CD4-positive, alpha-beta memory T cell (primary cell): ENCODE measurements around the gene PDE4B. TPM values are rescaled to one million over a fixed set of nuclear protein-coding genes. Genes with fewer than 3 reads are reported as not detected.

Source experiments
- CTCF ChIA-PET: fragments of 350-600 bp; sonication (Branson Sonifier 250); formaldehyde crosslinking; loops from one replicate; lab custom pipeline; 2021; ENCODE audit warnings: inconsistent platforms; ENCODE audit not compliant: partially characterized antibody; lab: Charles Lee
- POLR2A ChIA-PET: fragments of 350-600 bp; sonication (Branson Sonifier 250); formaldehyde crosslinking; loops from one replicate; lab custom pipeline; 2021; ENCODE audit not compliant: partially characterized antibody; lab: Charles Lee
- DNase-seq, 5 donors: peaks; one replicate each; pipeline versions ENCODE4 v3.0.0 to v3.0.0-alpha.2; 2020 to 2022; ENCODE audit warnings: mixed read lengths in 1 of 5
- H3K27ac ChIP-seq: one replicate; pipeline ENCODE4 v1.7.0; 2013; ENCODE audit warnings: low read depth, low read length
- H3K27me3 ChIP-seq: 2 replicates; pipeline ENCODE4 v1.7.0; 2013; ENCODE audit warnings: mild to moderate bottlenecking, low read length, moderate library complexity; ENCODE audit not compliant: insufficient read depth
- H3K36me3 ChIP-seq: 2 replicates; pipeline ENCODE4 v1.7.0; 2013; ENCODE audit warnings: mild to moderate bottlenecking, low read length, moderate library complexity; ENCODE audit not compliant: insufficient read depth
- H3K4me1 ChIP-seq: 2 replicates; pipeline ENCODE4 v1.7.0; 2013; ENCODE audit warnings: mild to moderate bottlenecking, low read length, moderate library complexity; ENCODE audit not compliant: insufficient read depth
- H3K4me3 ChIP-seq, 2 donors: one replicate each; pipeline ENCODE4 v1.7.0; 2013; ENCODE audit warnings: low read length in 2 of 2, mild to moderate bottlenecking in 1 of 2
- H3K9me3 ChIP-seq, 2 donors: one replicate each; pipeline ENCODE4 v1.7.0; 2013; ENCODE audit warnings: low read length in 2 of 2, control low read depth in 1 of 2; ENCODE audit not compliant: control insufficient read depth in 1 of 2
- H3K27ac Mint-ChIP-seq, 7 donors: one replicate each; pipeline ENCODE4 v1.8.0; 2020 to 2021; ENCODE audit warnings: mixed read lengths in 7 of 7, mild to moderate bottlenecking in 6 of 7, inconsistent platforms in 3 of 7, moderate library complexity in 3 of 7
- H3K27me3 Mint-ChIP-seq, 2 donors: one replicate each; pipeline ENCODE4 v1.8.0; 2020 to 2021; ENCODE audit warnings: mixed read lengths in 2 of 2
- H3K36me3 Mint-ChIP-seq, 2 donors: one replicate each; pipeline ENCODE4 v1.8.0; 2020 to 2021; ENCODE audit warnings: mixed read lengths in 2 of 2, inconsistent platforms in 1 of 2, mild to moderate bottlenecking in 1 of 2
- H3K4me1 Mint-ChIP-seq, 4 donors: one replicate each; pipeline ENCODE4 v1.8.0; 2020 to 2021; ENCODE audit warnings: mixed read lengths in 4 of 4, mild to moderate bottlenecking in 1 of 4
- H3K4me3 Mint-ChIP-seq, 8 donors: one replicate each; pipeline ENCODE4 v1.8.0; 2020 to 2021; ENCODE audit warnings: mixed read lengths in 8 of 8, mild to moderate bottlenecking in 7 of 8, moderate library complexity in 6 of 8, inconsistent platforms in 3 of 8
- H3K9me3 Mint-ChIP-seq, 8 donors: one replicate each; pipeline ENCODE4 v1.8.0; 2020 to 2021; ENCODE audit warnings: mixed read lengths in 8 of 8, mild to moderate bottlenecking in 5 of 8, inconsistent platforms in 3 of 8, moderate library complexity in 1 of 8
- intact Hi-C: fragments of 100-400 bp; cut with micrococcal nuclease; formaldehyde crosslinking; loops from one replicate; pipeline ENCODE4 v1.15.1; 2023
- polyA plus RNA-seq, 2 donors: library from polyadenylated mRNA; unstranded; fragments of 300-500 nt; fragmentation: Illumina TruSeq; gene quantifications; one replicate each; pipeline ENCODE4 v1.2.3, GENCODE V29; 2021
- total RNA-seq, 2 experiments: library from RNA; stranded (reverse); gene quantifications; one replicate each; pipeline ENCODE4 v1.2.3, GENCODE V29; 2021

PDE4B gene
- total and polyA plus RNA-seq, 4 experiments from 2014 or later: 33.8 to 116 (median 40.7) TPM

- H3K4me1 ChIP-seq: peaks cover 98% of the 10 kb centered on the region
- CTCF ChIA-PET: interaction anchor here (2.2 to 13.5 kb wide), 3 partner anchors 13 to 96 kb away, joined by 8 to 140 read pairs (median 29); no protein-coding TSS in a partner anchor
- intact Hi-C loops: no loop called here
Measured at GRCh38 chr1:66348776-66349175, 556.1 kb downstream of the PDE4B start.

DNA sequence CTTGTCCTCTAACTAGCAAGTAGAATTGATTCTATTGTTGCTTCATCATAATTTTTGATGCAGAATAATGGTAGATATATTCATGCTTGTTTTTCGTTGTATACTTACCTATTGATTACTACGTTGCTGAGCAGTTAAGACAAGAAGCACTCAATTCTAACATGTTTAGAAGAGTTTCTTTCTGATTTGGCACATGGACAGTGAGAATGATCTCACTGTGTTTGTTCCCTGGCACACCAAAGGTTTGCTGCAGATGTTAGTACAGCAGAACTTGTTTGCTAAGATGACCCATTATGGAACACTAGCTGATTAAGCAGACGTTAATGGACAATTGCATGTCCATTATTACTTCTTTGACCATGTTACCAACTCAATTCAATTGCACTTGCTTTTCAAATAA lies 556.5 kb downstream of the PDE4B start:
- CTCF ChIA-PET: interaction anchor here (1.9 to 13.5 kb wide), 5 partner anchors 13 to 101 kb away, joined by 7 to 140 read pairs (median 17); no protein-coding TSS in a partner anchor
- no peaks in the 10 kb centered on the region for H3K27me3 Mint-ChIP-seq
- peaks cover 84 to 98% (median 90%) of the 10 kb centered on the region in 4 donors for H3K4me1 Mint-ChIP-seq
- Histone ChIP-seq H3K27me3 (no peaks in the 10 kb centered on the region), H3K4me1 (peaks cover 98% of the 10 kb centered on the region), H3K36me3 (no peaks in the 10 kb centered on the region), H3K9me3 (no peaks in the 10 kb centered on the region), H3K4me3 (peak overlapping the region in 1 of 2 donors; percentile 11), H3K27ac (peak overlapping the region; percentile 70)
- peak overlapping the region; percentile 89 to 100 (median 97) for H3K27ac Mint-ChIP-seq
- H3K4me3 Mint-ChIP-seq: peak overlapping the region; percentile 12 to 83 (median 80)
- intact Hi-C loops: no loop called here
- H3K36me3 Mint-ChIP-seq: peaks cover 25 to 31% of the 10 kb centered on the region in 2 donors
- POLR2A ChIA-PET: interaction anchor here (0.5 to 22.9 kb wide), 6 partner anchors 14 to 106 kb away, joined by 3 to 471 read pairs (median 16); no protein-coding TSS in a partner anchor
- H3K9me3 Mint-ChIP-seq: peaks cover 0 to 3% (median 0%) of the 10 kb centered on the region in 8 donors
- DNase-seq: no peak

More at GRCh38 chr1:66348776-66349175, 556.1 kb downstream of the PDE4B start:
- H3K4me1 Mint-ChIP-seq: peaks cover 84 to 98% (median 90%) of the 10 kb centered on the region in 4 donors
- H3K27ac Mint-ChIP-seq: peak overlapping the region; percentile 89 to 100 (median 97)
- Histone ChIP-seq H3K27ac (peak overlapping the region; percentile 70), H3K36me3 (no peaks in the 10 kb centered on the region), H3K9me3 (no peaks in the 10 kb centered on the region), H3K27me3 (no peaks in the 10 kb centered on the region), H3K4me3 (peak overlapping the region in 1 of 2 donors; percentile 11)
- DNase-seq: no peak
- peak overlapping the region in 7 of 8 donors; percentile 6 to 83 (median 82) for H3K4me3 Mint-ChIP-seq
- peaks cover 25 to 34% of the 10 kb centered on the region in 2 donors for H3K36me3 Mint-ChIP-seq
- H3K9me3 Mint-ChIP-seq: peaks cover 0 to 3% (median 0%) of the 10 kb centered on the region in 8 donors
- no peaks in the 10 kb centered on the region for H3K27me3 Mint-ChIP-seq
- POLR2A ChIA-PET: interaction anchor here (2.9 to 22.9 kb wide), 3 partner anchors 14 to 73 kb away, joined by 24 to 471 read pairs (median 216); no protein-coding TSS in a partner anchor

- Mint-ChIP-seq H3K4me3 (peak overlapping the region; percentile 73 to 83 (median 80)), H3K4me1 (peaks cover 82 to 97% (median 89%) of the 10 kb centered on the region in 4 donors), H3K36me3 (peaks cover 25 to 30% of the 10 kb centered on the region in 2 donors), H3K27ac (peak overlapping the region; percentile 89 to 100 (median 97)), H3K9me3 (peaks cover 0 to 3% (median 0%) of the 10 kb centered on the region in 8 donors), H3K27me3 (no peaks in the 10 kb centered on the region)
- peaks cover 98% of the 10 kb centered on the region for H3K4me1 ChIP-seq
- intact Hi-C loops: loop anchor here (1.0 to 5.0 kb wide), 4 partner anchors 8 to 97 kb away; no protein-coding TSS in a partner anchor
- H3K27ac ChIP-seq: peak overlapping the region; percentile 70
- CTCF ChIA-PET: interaction anchor here (1.0 to 13.5 kb wide), 13 partner anchors 12 to 108 kb away, joined by 3 to 140 read pairs (median 8); no protein-coding TSS in a partner anchor
- H3K4me3 ChIP-seq: peak overlapping the region in 1 of 2 donors; percentile 11
- POLR2A ChIA-PET: interaction anchor here (0.9 to 22.9 kb wide), 11 partner anchors 8 to 1335 kb away, joined by 3 to 471 read pairs (median 6); partner anchors contain the start of gene GADD45A
- H3K9me3 ChIP-seq: no peaks in the 10 kb centered on the region
- DNase-seq: peak; percentile 73 to 82 (median 77)
- no peaks in the 10 kb centered on the region for H3K27me3 ChIP-seq
- H3K36me3 ChIP-seq: no peaks in the 10 kb centered on the region
Measured at GRCh38 chr1:66350001-66350547, 557.4 kb downstream of the PDE4B start.

DNA sequence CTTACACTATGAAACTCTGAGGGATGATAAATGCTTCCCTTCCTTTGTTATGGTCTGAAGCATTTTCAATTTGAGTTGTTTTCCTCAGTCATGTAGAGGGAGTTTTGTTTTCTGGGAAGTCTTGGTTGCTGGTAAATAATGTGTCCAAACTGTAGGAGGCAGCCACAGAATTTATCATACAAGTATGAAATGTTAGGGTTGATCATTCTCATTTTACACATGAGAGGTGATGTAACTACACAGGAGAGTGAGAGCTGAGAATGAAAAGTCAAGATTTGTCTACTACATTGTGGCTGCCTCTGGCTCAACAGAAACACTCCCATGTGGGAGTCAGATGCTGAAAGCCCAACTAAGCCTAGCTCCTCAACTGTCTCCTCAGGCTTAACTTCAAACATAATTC lies 558.8 kb downstream of the PDE4B start:
- Histone ChIP-seq H3K9me3 (no peaks in the 10 kb centered on the region), H3K27me3 (no peaks in the 10 kb centered on the region), H3K36me3 (peaks cover under 1% of the 10 kb centered on the region), H3K4me1 (peaks cover 98% of the 10 kb centered on the region), H3K27ac (peak overlapping the region; percentile 70), H3K4me3 (no peak overlapping the region)
- CTCF ChIA-PET: interaction anchor here (1.1 to 13.5 kb wide), 8 partner anchors 13 to 109 kb away, joined by 4 to 140 read pairs (median 12); no protein-coding TSS in a partner anchor
- peak overlapping the region; percentile 45 to 83 (median 76) for H3K4me3 Mint-ChIP-seq
- POLR2A ChIA-PET: interaction anchor here (1.0 to 22.9 kb wide), 9 partner anchors 9 to 1283 kb away, joined by 3 to 471 read pairs (median 9); no protein-coding TSS in a partner anchor
- intact Hi-C loops: loop anchor here (2.0 to 5.0 kb wide), 2 partner anchors 69 to 96 kb away; no protein-coding TSS in a partner anchor
- peaks cover 79 to 97% (median 88%) of the 10 kb centered on the region in 4 donors for H3K4me1 Mint-ChIP-seq
- peak overlapping the region; percentile 89 to 100 (median 97) for H3K27ac Mint-ChIP-seq
- no peak for DNase-seq
- peaks cover 27 to 35% of the 10 kb centered on the region in 2 donors for H3K36me3 Mint-ChIP-seq
- H3K27me3 Mint-ChIP-seq: no peaks in the 10 kb centered on the region
- H3K9me3 Mint-ChIP-seq: peaks cover 0 to 3% (median 0%) of the 10 kb centered on the region in 8 donors

GRCh38 chr1:66351913-66352312 lies 559.2 kb downstream of the PDE4B start:
- Histone ChIP-seq H3K4me1 (peaks cover 98% of the 10 kb centered on the region), H3K27ac (peak overlapping the region; percentile 70), H3K27me3 (no peaks in the 10 kb centered on the region), H3K36me3 (peaks cover 5% of the 10 kb centered on the region), H3K9me3 (no peaks in the 10 kb centered on the region), H3K4me3 (no peak overlapping the region)
- Mint-ChIP-seq H3K36me3 (peaks cover 27 to 35% of the 10 kb centered on the region in 2 donors), H3K4me3 (peak overlapping the region; percentile 54 to 83 (median 76)), H3K9me3 (peaks cover 0 to 3% (median 0%) of the 10 kb centered on the region in 8 donors), H3K4me1 (peaks cover 77 to 97% (median 88%) of the 10 kb centered on the region in 4 donors), H3K27me3 (no peaks in the 10 kb centered on the region), H3K27ac (peak overlapping the region; percentile 89 to 100 (median 97))
- intact Hi-C loops: loop anchor here (1.0 to 5.0 kb wide), 3 partner anchors 21 to 95 kb away; no protein-coding TSS in a partner anchor
- peak; percentile 77 to 85 (median 81) for DNase-seq
- POLR2A ChIA-PET: interaction anchor here (1.0 to 22.9 kb wide), 8 partner anchors 10 to 84 kb away, joined by 3 to 471 read pairs (median 12); no protein-coding TSS in a partner anchor
- CTCF ChIA-PET: interaction anchor here (2.8 to 13.5 kb wide), 6 partner anchors 16 to 109 kb away, joined by 10 to 140 read pairs (median 14); no protein-coding TSS in a partner anchor

DNA sequence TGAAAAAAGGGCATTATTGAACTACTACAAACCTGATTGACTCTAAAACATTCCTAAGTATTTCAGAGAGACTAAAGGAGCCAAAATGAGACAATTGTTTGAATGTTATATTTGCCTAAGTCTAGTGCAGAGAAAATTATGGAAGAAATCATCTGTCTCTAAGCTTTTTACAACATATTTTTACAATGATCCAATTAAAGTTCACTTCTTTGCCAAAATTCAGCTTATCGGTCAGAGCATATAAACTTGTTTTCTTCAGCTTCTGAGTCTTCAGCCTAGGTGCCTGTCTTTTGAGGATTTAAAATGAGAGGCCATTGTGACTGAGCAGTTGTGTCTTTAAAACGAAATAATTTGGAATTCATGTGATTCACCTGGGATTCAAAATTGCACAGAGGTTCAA lies 560.1 kb downstream of the PDE4B start:
- Mint-ChIP-seq H3K4me1 (peaks cover 79 to 97% (median 91%) of the 10 kb centered on the region in 4 donors), H3K27ac (peak overlapping the region; percentile 87 to 100 (median 96)), H3K4me3 (peak overlapping the region in 6 of 8 donors; percentile 7 to 82 (median 44)), H3K36me3 (peaks cover 26 to 42% of the 10 kb centered on the region in 2 donors), H3K9me3 (peaks cover 0 to 3% (median 0%) of the 10 kb centered on the region in 8 donors), H3K27me3 (no peaks in the 10 kb centered on the region)
- ChIA-PET POLR2A (interaction anchor here (0.9 to 22.9 kb wide), 5 partner anchors 11 to 106 kb away, joined by 3 to 471 read pairs (median 6); no protein-coding TSS in a partner anchor), CTCF (interaction anchor here (3.3 to 13.5 kb wide), 5 partner anchors 16 to 110 kb away, joined by 12 to 140 read pairs (median 17); no protein-coding TSS in a partner anchor)
- Histone ChIP-seq H3K4me3 (no peak overlapping the region), H3K27me3 (no peaks in the 10 kb centered on the region), H3K36me3 (peaks cover 6% of the 10 kb centered on the region), H3K27ac (peak overlapping the region; percentile 70), H3K9me3 (no peaks in the 10 kb centered on the region), H3K4me1 (peaks cover 98% of the 10 kb centered on the region)
- intact Hi-C loops: loop anchor here (1.0 to 5.0 kb wide), 2 partner anchors 21 to 95 kb away; no protein-coding TSS in a partner anchor
- DNase-seq: no peak
